Tibial artery (tissue), 4 donors: Measurements from ENCODE around the gene EVI2B.
"Not testable (repeated sequence)": the region's sequence is repeated elsewhere in the genome, so short reads cannot be mapped to it uniquely, and the experiment has no call there.

Experiments
- DNase-seq, 2 donors: peaks; one replicate each; pipeline ENCODE4 v3.0.0-alpha.2; 2019
- H3K27ac ChIP-seq, 2 donors: fragments of 200-600 bp; sonication (generic) in 1 of 2; 1 replicate in 1 of 2; 2 replicates in 1 of 2; pipeline ENCODE4 v1.5.1; 2018 to 2019; ENCODE audit warnings: mild to moderate bottlenecking in 1 of 2
- H3K27me3 ChIP-seq, 2 donors: fragments of 200-600 bp; sonication (generic) in 1 of 2; one replicate each; pipeline versions ENCODE4 v1.5.1 to v1.6.0; 2016 to 2019
- H3K36me3 ChIP-seq, 3 donors: fragments of 200-600 bp; sonication (generic) in 2 of 3; one replicate each; pipeline ENCODE4 v1.5.1; 2016 to 2019; ENCODE audit warnings: mild to moderate bottlenecking in 2 of 3
- H3K4me1 ChIP-seq, 4 donors: fragments of 200-600 bp; sonication (generic) in 2 of 4; 1 replicate in 3 of 4; 2 replicates in 1 of 4; pipeline ENCODE4 v1.5.1; 2016 to 2019
- H3K4me3 ChIP-seq, 2 donors: fragments of 200-600 bp; sonication (generic) in 1 of 2; 1 replicate in 1 of 2; 2 replicates in 1 of 2; pipeline ENCODE4 v1.5.1; 2018 to 2019; ENCODE audit warnings: mild to moderate bottlenecking in 2 of 2
- H3K9me3 ChIP-seq, 3 donors: fragments of 200-600 bp; sonication (generic) in 1 of 3; one replicate each; pipeline ENCODE4 v1.5.1; 2016 to 2019
- CTCF ChIP-seq, 2 experiments: fragments of 200-600 bp in 1 of 2; fragments of 450-650 bp in 1 of 2; IDR thresholded peaks; one replicate each; pipeline ENCODE4 v1.5.1; 2017 to 2019; ENCODE audit warnings: antibody characterized with exemption in 2 of 2, mild to moderate bottlenecking in 1 of 2, moderate library complexity in 1 of 2
- intact Hi-C: fragments of 100-400 bp; cut with DNase I; formaldehyde crosslinking; loops from one replicate; pipeline ENCODE4 v1.15.0; 2023; ENCODE audit warnings: low total_unique reads

The EVI2B gene

GRCh38 chr17:31269036-31269577 lies 44.7 kb downstream of the EVI2B start:
- Histone ChIP-seq H3K4me3 (no peak overlapping the region), H3K27ac (peak overlapping the region; percentile 8 to 51), H3K27me3 (no peaks in the 10 kb centered on the region), H3K36me3 (peaks cover 6 to 34% (median 14%) of the 10 kb centered on the region in 3 donors), H3K9me3 (no peaks in the 10 kb centered on the region), H3K4me1 (peaks cover 0 to 29% (median 18%) of the 10 kb centered on the region in 4 donors)
- intact Hi-C loops = no loop called here
- TF ChIP-seq CTCF (IDR thresholded peaks at IDR 0.05) = no peak
- no peak for DNase-seq

GRCh38 chr17:31266042-31266441 lies 47.8 kb downstream of the EVI2B start:
- no peak for DNase-seq
- Histone ChIP-seq H3K4me3 (no peak overlapping the region), H3K27ac (no peak overlapping the region), H3K4me1 (peaks cover 0 to 29% (median 18%) of the 10 kb centered on the region in 4 donors), H3K9me3 (no peaks in the 10 kb centered on the region), H3K36me3 (peaks cover 18 to 39% (median 19%) of the 10 kb centered on the region in 3 donors), H3K27me3 (no peaks in the 10 kb centered on the region)
- TF ChIP-seq CTCF (IDR thresholded peaks at IDR 0.05) = no peak
- intact Hi-C loops = no loop called here

- intact Hi-C loops, H3K4me3 ChIP-seq, H3K4me1 ChIP-seq, H3K9me3 ChIP-seq, DNase-seq, H3K27ac ChIP-seq, H3K27me3 ChIP-seq: not testable (repeated sequence)
- H3K36me3 ChIP-seq = peaks cover 33 to 52% (median 34%) of the 10 kb centered on the region in 3 donors
Observed at GRCh38 chr17:31262923-31263322, 50.9 kb downstream of the EVI2B start.

- Histone ChIP-seq H3K4me1 (no peaks in the 10 kb centered on the region), H3K9me3 (no peaks in the 10 kb centered on the region), H3K27me3 (no peaks in the 10 kb centered on the region), H3K4me3 (no peak overlapping the region), H3K27ac (no peak overlapping the region), H3K36me3 (peaks cover 33 to 53% (median 34%) of the 10 kb centered on the region in 3 donors)
- no peak for DNase-seq
- no peak for TF ChIP-seq CTCF (IDR thresholded peaks at IDR 0.05)
- intact Hi-C loops = no loop called here
Observed at GRCh38 chr17:31261601-31262000, 52.3 kb downstream of the EVI2B start.

GRCh38 chr17:31260151-31260550 lies 53.7 kb downstream of the EVI2B start:
- Histone ChIP-seq H3K36me3 (peaks cover 27 to 39% (median 27%) of the 10 kb centered on the region in 3 donors), H3K4me1 (no peaks in the 10 kb centered on the region), H3K4me3 (no peak overlapping the region), H3K9me3 (no peaks in the 10 kb centered on the region), H3K27ac (no peak overlapping the region), H3K27me3 (no peaks in the 10 kb centered on the region)
- no peak for TF ChIP-seq CTCF (IDR thresholded peaks at IDR 0.05)
- intact Hi-C loops = no loop called here
- DNase-seq = no peak

GRCh38 chr17:31256936-31257335 lies 56.9 kb downstream of the EVI2B start:
- intact Hi-C loops = no loop called here
- Histone ChIP-seq H3K4me1 (no peaks in the 10 kb centered on the region), H3K36me3 (peaks cover 21 to 42% (median 23%) of the 10 kb centered on the region in 3 donors), H3K9me3 (no peaks in the 10 kb centered on the region), H3K4me3 (no peak overlapping the region), H3K27ac (no peak overlapping the region), H3K27me3 (no peaks in the 10 kb centered on the region)
- TF ChIP-seq CTCF (IDR thresholded peaks at IDR 0.05) = no peak
- no peak for DNase-seq
